A549 (cell line): Measurements from ENCODE around the gene LYPLA2.

Experiments used
- CEBPB ChIP-seq, 2 experiments: fragments of >200 bp in 1 of 2; sonication (Bioruptor Twin) in 1 of 2; formaldehyde crosslinking in 1 of 2; IDR thresholded peaks; 2 replicates each; pipeline ENCODE4 v1.6.1; 2012 to 2016
- CTCF ChIP-seq: fragments of >200 bp; sonication (Bioruptor Twin); formaldehyde crosslinking; IDR thresholded peaks from 3 replicates; pipeline ENCODE4 v1.5.1; 2016
- EHMT2 ChIP-seq: fragments of 200-600 bp; sonication (generic); IDR thresholded peaks from 2 replicates; pipeline ENCODE4 v1.6.1; 2016; ENCODE audit warnings: antibody characterized with exemption, low read depth, mild to moderate bottlenecking, moderate library complexity
- ELK1 ChIP-seq: fragments of 150-350 bp; IDR thresholded peaks from 2 replicates; pipeline ENCODE4 v1.6.1; 2014; ENCODE audit warnings: low read depth, mild to moderate bottlenecking, low read length
- HOXA7 ChIP-seq: fragments of 250-450 bp; sonication (Bioruptor Pico); IDR thresholded peaks from 2 replicates; pipeline ENCODE4 v1.5.0; 2020; ENCODE audit warnings: mild to moderate bottlenecking, moderate library complexity
- MYC ChIP-seq: IDR thresholded peaks from 2 replicates; pipeline ENCODE4 v1.6.1; 2012; ENCODE audit warnings: mild to moderate bottlenecking, inconsistent platforms, low read length, improper control_type of control experiment, borderline replicate concordance
- PBX3 ChIP-seq: IDR thresholded peaks from 2 replicates; pipeline ENCODE4 v1.6.1; 2012
- POLR2A ChIP-seq: IDR thresholded peaks from 2 replicates; pipeline ENCODE4 v1.6.1; 2012; ENCODE audit warnings: mild to moderate bottlenecking, low read length
- POLR2AphosphoS2 ChIP-seq: conservative IDR thresholded peaks from 2 replicates; pipeline ENCODE4 v1.6.1; 2012; ENCODE audit warnings: low read length, improper control_type of control experiment, inconsistent platforms
- RAD21 ChIP-seq, 2 experiments: fragments of >200 bp in 1 of 2; sonication (Bioruptor Twin) in 1 of 2; formaldehyde crosslinking in 1 of 2; IDR thresholded peaks in 1 of 2; conservative IDR thresholded peaks in 1 of 2; 2 replicates in 1 of 2; 3 replicates in 1 of 2; pipeline ENCODE4 v1.6.1; 2012 to 2018; ENCODE audit warnings: inconsistent platforms in 1 of 2
- TP53 ChIP-seq: fragments of 250-450 bp; sonication (Bioruptor Pico); IDR thresholded peaks from 2 replicates; pipeline ENCODE4 v1.5.0; 2021; ENCODE audit warnings: mild to moderate bottlenecking, moderate library complexity
- TF ChIP-seq, protein P1 (sequence below): fragments of >200 bp; sonication (Bioruptor Twin); formaldehyde crosslinking; IDR thresholded peaks from 3 replicates; pipeline ENCODE4 v1.6.1; 2016

- TF ChIP-seq MYC = 0 out of 2 replicates have a peak, but pooled peaks have one; percentile 41
- TF ChIP-seq, protein P1, sequence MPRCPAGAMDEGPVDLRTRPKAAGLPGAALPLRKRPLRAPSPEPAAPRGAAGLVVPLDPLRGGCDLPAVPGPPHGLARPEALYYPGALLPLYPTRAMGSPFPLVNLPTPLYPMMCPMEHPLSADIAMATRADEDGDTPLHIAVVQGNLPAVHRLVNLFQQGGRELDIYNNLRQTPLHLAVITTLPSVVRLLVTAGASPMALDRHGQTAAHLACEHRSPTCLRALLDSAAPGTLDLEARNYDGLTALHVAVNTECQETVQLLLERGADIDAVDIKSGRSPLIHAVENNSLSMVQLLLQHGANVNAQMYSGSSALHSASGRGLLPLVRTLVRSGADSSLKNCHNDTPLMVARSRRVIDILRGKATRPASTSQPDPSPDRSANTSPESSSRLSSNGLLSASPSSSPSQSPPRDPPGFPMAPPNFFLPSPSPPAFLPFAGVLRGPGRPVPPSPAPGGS = peak; percentile 48; the same call in 1 of the 3 replicates
- no peak for TF ChIP-seq CTCF
- no peak for TF ChIP-seq EHMT2
- no peak for TF ChIP-seq HOXA7 (CRISPR knock-in tag)
- no peak for TF ChIP-seq ELK1
- TF ChIP-seq RAD21 (conservative IDR thresholded peaks at IDR 0.05 in 1 of 2, IDR thresholded peaks at IDR 0.05 in 1 of 2) = no peak
- no peak for TF ChIP-seq PBX3
- TF ChIP-seq POLR2A = peak; percentile 72
- peak; percentile 50; the same call in 1 of the 2 replicates for TF ChIP-seq TP53 (CRISPR knock-in tag)
- no peak for TF ChIP-seq POLR2AphosphoS2
- TF ChIP-seq CEBPB (IDR thresholded peaks at IDR 0.05) = no peak
These were observed 8.8 kb downstream of the LYPLA2 start for GRCh38 chr1:23799570-23800399.
